Bronchial epithelial cell (primary cell): Measurements from ENCODE around the gene JPH4. TPM values are rescaled to one million over a fixed set of nuclear protein-coding genes. Genes with fewer than 3 reads are reported as not detected.
"Not testable (repeated sequence)": the region's sequence is repeated elsewhere in the genome, so short reads cannot be mapped to it uniquely, and the experiment has no call there.

Experiments used
- DNase-seq: peaks from one replicate; pipeline ENCODE4 v3.0.0-alpha.2; 2010; ENCODE audit warnings: low read depth
- FAIRE-seq: peaks from 2 replicates; lab custom pipeline; 2011; peaks lifted over from hg19 to GRCh38; lab: Jason Lieb, UNC
- H3K27me3 ChIP-seq: 2 replicates; pipeline ENCODE4 v1.5.1; 2011; ENCODE audit warnings: low read length; ENCODE audit not compliant: control insufficient read depth, insufficient read depth
- H3K36me3 ChIP-seq: 2 replicates; pipeline ENCODE4 v1.5.1; 2011; ENCODE audit warnings: low read length; ENCODE audit not compliant: control insufficient read depth, insufficient read depth
- H3K4me3 ChIP-seq: 2 replicates; pipeline ENCODE4 v1.5.1; 2011; ENCODE audit warnings: mild to moderate bottlenecking, low read depth, low read length, control low read depth
- CTCF ChIP-seq: IDR thresholded peaks from 2 replicates; pipeline ENCODE4 v1.5.1; 2011; ENCODE audit warnings: mild to moderate bottlenecking, moderate library complexity, low read length, control low read depth, inconsistent platforms; ENCODE audit not compliant: insufficient read depth, severe bottlenecking
- total RNA-seq: library from RNA; depleted of rRNA; stranded (reverse); fragments of >200 nt; gene quantifications from 2 replicates; pipeline ENCODE4 v1.2.1, GENCODE V29; 2014

JPH4 gene
- total RNA-seq, 1 donor from 2014 or later: not detected

GRCh38 chr14:23537351-23538049 lies 41.1 kb downstream of the JPH4 start:
- peak; percentile 91 for FAIRE-seq
- H3K27me3 ChIP-seq: no peaks in the 10 kb centered on the region
- DNase-seq: peak; percentile 27
- H3K36me3 ChIP-seq: no peaks in the 10 kb centered on the region
- TF ChIP-seq CTCF: no peak
- no peak overlapping the region for H3K4me3 ChIP-seq

DNA sequence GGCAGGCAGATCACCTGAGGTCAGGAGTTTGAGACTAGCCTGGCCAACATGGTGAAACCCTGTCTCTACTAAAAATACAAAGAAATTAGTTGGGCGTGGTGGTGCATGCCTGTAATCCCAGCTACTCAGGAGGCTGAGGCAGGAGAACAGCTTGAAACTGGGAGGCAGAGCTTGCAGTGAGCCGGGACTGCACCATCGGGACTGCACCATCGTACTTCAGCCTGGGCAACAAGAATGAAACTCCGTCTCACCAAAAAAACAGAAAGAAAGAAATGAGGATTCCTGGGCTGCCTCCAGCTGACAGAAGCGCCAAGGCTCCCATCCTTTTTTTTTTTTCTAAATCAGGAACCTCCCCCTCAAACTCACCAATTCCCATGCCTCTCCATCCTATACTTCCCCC lies 41.7 kb downstream of the JPH4 start:
- H3K27me3 ChIP-seq, DNase-seq, H3K36me3 ChIP-seq, FAIRE-seq, H3K4me3 ChIP-seq: not testable (repeated sequence)

- Histone ChIP-seq H3K27me3 (no peaks in the 10 kb centered on the region), H3K4me3 (no peak overlapping the region), H3K36me3 (no peaks in the 10 kb centered on the region)
- DNase-seq (no peak), FAIRE-seq (no peak)
- no peak for TF ChIP-seq CTCF
Measured at GRCh38 chr14:23536494-23536893, 42.1 kb downstream of the JPH4 start.

- no peak for TF ChIP-seq CTCF
- FAIRE-seq: no peak
- no peaks in the 10 kb centered on the region for H3K36me3 ChIP-seq
- no peak for DNase-seq
- H3K4me3 ChIP-seq: no peak overlapping the region
- H3K27me3 ChIP-seq: no peaks in the 10 kb centered on the region
Measured at GRCh38 chr14:23535943-23536342, 42.6 kb downstream of the JPH4 start.

DNA sequence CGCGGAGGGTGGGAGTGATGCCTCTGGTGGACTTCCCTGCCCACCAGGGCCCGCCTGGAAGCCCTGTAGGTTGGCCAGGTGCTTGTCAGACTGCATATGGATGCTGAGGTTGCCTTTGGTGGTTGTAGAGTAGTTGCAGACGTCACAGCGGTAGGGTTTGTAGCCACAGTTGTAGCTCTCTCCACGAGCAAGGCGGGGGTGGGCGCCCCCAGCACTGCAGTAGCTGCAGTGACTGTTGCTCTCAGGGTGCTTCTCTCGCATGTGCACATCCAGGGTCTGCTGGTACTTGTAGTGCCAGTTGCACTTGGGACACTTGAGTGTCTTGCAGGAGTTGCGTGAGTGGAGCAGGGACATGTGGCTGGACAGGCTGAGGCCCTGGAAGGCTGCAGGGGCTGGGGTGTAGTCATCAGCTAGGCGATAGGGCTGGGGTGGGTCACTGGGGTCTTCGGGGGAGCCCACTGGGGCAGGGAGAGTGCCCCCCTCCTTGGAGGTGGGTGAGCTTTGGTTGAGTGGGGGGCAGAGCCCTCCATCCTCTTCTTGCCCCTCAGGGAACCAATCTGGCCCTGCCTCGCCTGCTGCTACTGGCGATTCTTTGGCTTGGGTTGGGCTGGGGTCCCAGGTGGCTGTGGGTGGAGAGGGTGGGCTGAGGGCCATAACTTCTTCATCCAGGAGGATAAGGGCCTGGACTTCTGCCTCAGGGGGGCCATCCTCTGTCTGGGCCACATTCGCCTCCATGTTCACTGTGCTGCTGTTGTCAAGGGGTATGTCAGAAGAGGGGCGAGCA lies 44.7 kb downstream of the JPH4 start:
- Histone ChIP-seq H3K27me3 (no peaks in the 10 kb centered on the region), H3K4me3 (no peak overlapping the region), H3K36me3 (no peaks in the 10 kb centered on the region)
- no peak for DNase-seq
- TF ChIP-seq CTCF: no peak
- FAIRE-seq: no peak

DNA sequence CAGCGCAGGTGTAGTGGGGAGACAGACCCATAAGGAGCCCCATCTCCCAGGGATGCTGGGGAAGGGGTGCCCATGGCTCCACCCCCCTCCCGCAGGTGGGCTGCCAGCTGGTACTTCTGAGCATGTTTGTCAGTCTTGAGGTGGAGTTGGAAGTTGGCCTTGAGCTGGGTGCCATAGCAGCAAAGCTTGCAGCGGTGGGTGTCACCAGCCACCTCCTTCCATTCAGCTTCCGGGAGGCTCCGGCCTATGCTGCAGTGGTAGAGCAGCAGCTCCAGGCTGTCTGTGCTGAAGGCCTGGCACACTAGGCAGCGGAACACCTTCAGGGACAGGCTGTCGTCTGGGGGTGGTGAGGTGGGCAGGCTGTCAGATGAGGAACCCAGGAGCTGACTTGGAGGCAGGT lies 45.9 kb downstream of the JPH4 start:
- Histone ChIP-seq H3K27me3 (no peaks in the 10 kb centered on the region), H3K36me3 (no peaks in the 10 kb centered on the region), H3K4me3 (no peak overlapping the region)
- FAIRE-seq (no peak), DNase-seq (no peak)
- no peak for TF ChIP-seq CTCF
